ENCODE measurements around the gene TRMT61A. TPM values are rescaled to one million over a fixed set of nuclear protein-coding genes. Genes with fewer than 3 reads are reported as not detected.
"Not testable (repeated sequence)": the region's sequence is repeated elsewhere in the genome, so short reads cannot be mapped to it uniquely, and the experiment has no call there.

The TRMT61A gene
- total RNA-seq, 4 donors from 2014 or later = 14.9 to 24.4 (median 21.3) TPM

DNA sequence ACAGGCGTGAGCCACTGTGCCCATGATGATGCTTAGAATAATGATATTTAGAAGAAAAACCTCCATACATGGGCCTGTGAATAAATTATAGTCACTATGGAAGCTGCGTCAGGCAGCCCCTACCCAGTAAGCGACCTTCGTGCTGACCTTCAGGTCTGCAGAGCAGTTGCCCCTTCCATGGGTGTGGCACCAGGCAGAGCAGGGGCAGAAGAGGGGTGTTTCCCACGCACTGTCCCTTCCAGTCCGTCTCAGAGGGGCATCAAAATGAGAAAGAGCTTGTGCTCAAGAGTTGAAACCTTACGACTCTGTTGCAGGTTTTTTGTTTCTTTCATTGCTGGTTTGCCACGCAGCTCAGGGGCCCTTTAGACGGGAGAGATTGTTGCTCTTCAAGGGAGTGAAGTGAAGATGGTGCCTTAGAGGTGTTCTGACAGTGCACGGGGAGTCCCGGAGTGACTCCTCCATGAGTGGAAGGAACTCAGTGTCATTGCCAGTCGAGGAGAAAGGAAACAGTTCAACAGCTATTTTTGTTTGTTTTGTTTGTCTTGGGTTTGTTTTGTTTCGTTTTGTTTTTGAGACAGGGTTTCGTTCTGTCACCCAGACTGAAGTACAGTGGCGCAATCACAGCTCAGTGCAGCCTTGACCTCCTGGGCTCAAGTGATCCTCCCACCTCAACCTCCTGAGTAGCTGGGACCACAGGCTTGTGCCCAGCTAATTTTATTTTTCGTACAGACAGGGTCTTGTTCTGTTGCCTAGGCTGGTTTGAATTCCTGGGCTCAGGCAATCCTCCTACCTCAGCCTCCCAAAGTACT, 20.3 kb upstream of the TRMT61A start:
- Histone ChIP-seq H3K27ac (peak overlapping the region; percentile 43 to 68 (median 64)), H3K36me3 (peaks cover 18 to 19% of the 10 kb centered on the region in 2 donors), H3K4me1 (peaks cover 30 to 48% of the 10 kb centered on the region in 2 donors), H3K27me3 (no peaks in the 10 kb centered on the region), H3K9me3 (no peaks in the 10 kb centered on the region), H3K4me3 (replicated peaks in 1 of 3) (no peak overlapping the region)
- TF ChIP-seq, protein P1, sequence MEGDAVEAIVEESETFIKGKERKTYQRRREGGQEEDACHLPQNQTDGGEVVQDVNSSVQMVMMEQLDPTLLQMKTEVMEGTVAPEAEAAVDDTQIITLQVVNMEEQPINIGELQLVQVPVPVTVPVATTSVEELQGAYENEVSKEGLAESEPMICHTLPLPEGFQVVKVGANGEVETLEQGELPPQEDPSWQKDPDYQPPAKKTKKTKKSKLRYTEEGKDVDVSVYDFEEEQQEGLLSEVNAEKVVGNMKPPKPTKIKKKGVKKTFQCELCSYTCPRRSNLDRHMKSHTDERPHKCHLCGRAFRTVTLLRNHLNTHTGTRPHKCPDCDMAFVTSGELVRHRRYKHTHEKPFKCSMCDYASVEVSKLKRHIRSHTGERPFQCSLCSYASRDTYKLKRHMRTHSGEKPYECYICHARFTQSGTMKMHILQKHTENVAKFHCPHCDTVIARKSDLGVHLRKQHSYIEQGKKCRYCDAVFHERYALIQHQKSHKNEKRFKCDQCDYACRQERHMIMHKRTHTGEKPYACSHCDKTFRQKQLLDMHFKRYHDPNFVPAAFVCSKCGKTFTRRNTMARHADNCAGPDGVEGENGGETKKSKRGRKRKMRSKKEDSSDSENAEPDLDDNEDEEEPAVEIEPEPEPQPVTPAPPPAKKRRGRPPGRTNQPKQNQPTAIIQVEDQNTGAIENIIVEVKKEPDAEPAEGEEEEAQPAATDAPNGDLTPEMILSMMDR (IDR thresholded peaks at IDR 0.05) = no peak
- no peak for TF ChIP-seq POLR2A (IDR thresholded peaks at IDR 0.05)
- intact Hi-C loops (cut with DNase I) = no loop called here
- 59 to 66% methylated on average over 16 of the region's 16 CpGs for WGBS, 2 donors
- DNase-seq = peak; percentile 39 to 49

DNA sequence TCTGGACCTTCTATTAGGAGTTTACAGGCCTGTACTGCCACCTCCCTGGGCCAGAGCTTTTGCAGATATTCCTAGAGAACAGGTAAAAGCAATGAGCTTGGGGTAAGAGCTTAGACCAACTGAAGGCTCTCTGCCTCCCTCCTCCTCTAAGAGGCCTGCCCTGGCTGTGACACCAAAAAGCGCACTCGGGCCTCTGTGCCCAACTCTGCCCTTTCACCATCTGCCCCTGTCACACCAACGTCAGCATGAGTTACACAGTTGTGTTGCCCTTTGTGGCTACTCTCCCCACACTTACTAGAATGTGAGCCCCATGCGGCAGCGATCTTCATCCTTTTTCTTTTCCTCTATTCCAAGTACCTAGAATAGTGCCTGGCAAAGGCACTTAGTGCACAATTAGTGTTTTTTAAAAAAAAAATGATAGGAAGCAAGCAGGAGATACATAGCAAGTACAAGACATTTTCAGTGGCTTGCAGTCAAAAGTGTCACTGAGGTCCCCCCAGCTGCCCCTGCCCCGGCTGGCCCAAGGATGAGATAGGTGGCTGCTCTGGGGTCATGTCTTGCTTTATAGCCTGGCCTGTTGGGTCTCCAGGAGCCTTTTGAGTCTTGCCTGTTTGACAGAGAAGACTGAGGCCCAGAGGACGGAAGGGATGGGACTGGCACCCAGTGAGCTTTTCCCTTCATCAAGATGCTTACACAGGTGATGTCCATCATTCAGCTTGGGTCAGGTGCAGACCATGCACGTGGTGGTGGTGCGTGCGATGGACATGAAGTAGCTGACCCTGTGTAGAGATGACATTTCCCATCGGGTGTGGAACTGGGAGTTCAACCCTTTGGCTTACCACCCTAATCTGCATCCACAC, 18.9 kb upstream of the TRMT61A start:
- DNase-seq = no peak
- Histone ChIP-seq H3K27ac (peak overlapping the region in 2 of 3 donors; percentile 68 to 82), H3K27me3 (no peaks in the 10 kb centered on the region), H3K4me3 (replicated peaks in 1 of 3) (no peak overlapping the region), H3K4me1 (peaks cover 41 to 60% of the 10 kb centered on the region in 2 donors), H3K36me3 (peaks cover 4 to 5% of the 10 kb centered on the region in 2 donors), H3K9me3 (no peaks in the 10 kb centered on the region)
- intact Hi-C loops (cut with DNase I) = no loop called here
- TF ChIP-seq, protein P1 (IDR thresholded peaks at IDR 0.05) = no peak
- no peak for TF ChIP-seq POLR2A (IDR thresholded peaks at IDR 0.05)
- 84 to 90% methylated on average over 11 of the region's 11 CpGs for WGBS, 2 donors

DNA sequence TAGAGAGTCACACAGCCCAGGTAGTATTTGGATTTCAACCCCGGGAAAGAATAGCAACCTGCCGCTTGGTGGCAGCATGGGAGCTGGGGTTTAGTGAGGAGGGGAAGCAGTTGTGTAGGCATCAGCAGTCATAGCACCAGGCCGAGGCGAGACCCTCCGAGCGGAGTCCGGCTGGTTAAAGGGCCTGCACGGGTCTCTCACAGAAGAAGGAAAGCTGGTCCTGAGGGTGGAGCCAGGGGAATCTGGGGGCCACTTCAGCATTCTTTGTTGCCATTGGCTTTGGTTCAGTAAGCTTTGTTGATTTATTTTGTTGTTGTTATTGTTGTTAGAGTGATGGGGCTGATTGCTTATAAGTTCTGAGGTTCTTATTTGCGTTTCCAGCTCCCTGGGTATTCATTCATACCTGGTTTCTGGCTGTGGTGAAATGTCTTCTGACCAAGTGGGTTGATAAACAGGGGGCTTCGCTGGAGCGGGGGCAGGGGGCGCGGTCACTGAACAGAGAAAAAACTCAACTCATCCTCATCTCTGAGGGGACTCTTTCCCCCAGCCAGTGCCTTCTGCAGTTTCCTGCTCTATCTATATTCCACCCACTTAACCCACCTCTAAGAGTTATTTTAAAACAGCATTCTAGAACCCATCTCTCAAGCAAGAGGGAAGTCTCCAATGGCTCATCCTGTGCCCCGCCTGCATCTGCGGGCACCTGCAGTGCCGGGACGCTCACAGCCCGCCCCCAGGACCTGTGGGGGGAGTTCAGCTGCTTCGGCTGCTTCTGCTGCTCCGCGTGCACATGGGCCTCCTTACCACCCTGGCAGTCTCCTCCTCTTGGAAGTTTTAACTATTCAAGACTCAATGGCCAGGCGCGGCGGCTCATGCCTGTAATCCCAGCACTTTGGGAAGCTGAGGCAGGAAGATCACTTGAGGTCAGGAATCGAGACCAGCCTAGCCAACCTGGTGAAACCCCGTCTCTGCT, 18.0 kb upstream of the TRMT61A start:
- peaks cover 51 to 70% of the 10 kb centered on the region in 2 donors for H3K4me1 ChIP-seq
- WGBS, 2 donors = 55 to 69% methylated on average over 26 of the region's 26 CpGs
- H3K9me3 ChIP-seq = no peaks in the 10 kb centered on the region
- no peak overlapping the region for H3K4me3 ChIP-seq (replicated peaks in 1 of 3)
- peak in 1 of 2 donors; percentile 69 for DNase-seq
- TF ChIP-seq, protein P1 (IDR thresholded peaks at IDR 0.05) = peak in 1 of 6 experiments; percentile 18
- no peak for TF ChIP-seq POLR2A (IDR thresholded peaks at IDR 0.05)
- peaks cover 0 to 3% of the 10 kb centered on the region in 2 donors for H3K36me3 ChIP-seq
- intact Hi-C loops (cut with DNase I) = no loop called here
- peak overlapping the region; percentile 20 to 82 (median 68) for H3K27ac ChIP-seq
- H3K27me3 ChIP-seq = no peaks in the 10 kb centered on the region

DNA sequence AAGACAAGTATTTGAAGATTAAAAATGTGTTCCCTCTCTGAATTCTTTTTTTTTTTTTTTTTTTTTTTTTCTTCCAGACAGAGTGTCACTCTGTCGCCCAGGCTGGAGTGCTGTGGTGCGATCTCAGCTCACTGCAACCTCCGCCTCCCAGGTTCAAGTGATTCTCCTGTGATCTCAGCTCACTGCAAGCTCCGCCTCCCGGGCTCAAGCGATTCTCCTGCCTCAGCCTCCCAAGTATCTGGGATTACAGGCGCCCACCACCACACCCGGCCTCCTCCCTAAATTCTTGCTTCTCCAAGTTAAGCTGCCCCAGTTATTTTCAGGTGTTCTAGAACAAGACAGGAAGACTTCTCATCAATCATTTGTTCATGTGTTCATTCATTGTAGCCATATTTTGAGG, 16.8 kb upstream of the TRMT61A start:
- DNase-seq = peak; percentile 33 to 48
- H3K27ac ChIP-seq = peak overlapping the region; percentile 91 to 99 (median 98)
- H3K27me3 ChIP-seq; H3K9me3 ChIP-seq; intact Hi-C loops (cut with DNase I); H3K36me3 ChIP-seq; H3K4me3 ChIP-seq (replicated peaks in 1 of 3): not testable (repeated sequence)
- WGBS, 2 donors = 76 to 85% methylated on average over 8 of the region's 8 CpGs
- peaks cover 60 to 79% of the 10 kb centered on the region in 2 donors for H3K4me1 ChIP-seq

Data from thyroid gland (tissue), 4 donors.